Measurements from ENCODE around the gene LCK. TPM values are rescaled to one million over a fixed set of nuclear protein-coding genes. Genes with fewer than 3 reads are reported as not detected.

LCK gene
- total RNA-seq, 2 experiments from 2014 or later = 224 to 246 TPM

GRCh38 chr1:32331549-32331948 is 80.5 kb downstream of the LCK start:
- Mint-ChIP-seq H3K9me3 (no peaks in the 10 kb centered on the region), H3K4me3 (no peak overlapping the region), H3K27ac (peak overlapping the region; percentile 5), H3K36me3 (peaks cover 20% of the 10 kb centered on the region), H3K4me1 (ENCODE audit: low read depth) (peaks cover 22% of the 10 kb centered on the region), H3K27me3 (no peaks in the 10 kb centered on the region)
- ChIA-PET CTCF (interaction anchor here (1.4 kb wide), 1 partner anchor 380 kb away, joined by 3 read pairs; no protein-coding TSS in a partner anchor), POLR2A (interaction anchor here (0.6 kb wide), 1 partner anchor 315 kb away, joined by 3 read pairs; no protein-coding TSS in a partner anchor)
- no peak for DNase-seq
- intact Hi-C loops (cut with micrococcal nuclease) = no loop called here

- Mint-ChIP-seq H3K4me1 (ENCODE audit: low read depth) (peaks cover 31% of the 10 kb centered on the region), H3K4me3 (no peak overlapping the region), H3K27me3 (no peaks in the 10 kb centered on the region), H3K36me3 (peaks cover 20% of the 10 kb centered on the region), H3K9me3 (no peaks in the 10 kb centered on the region), H3K27ac (peak overlapping the region; percentile 31)
- no peak for DNase-seq
- intact Hi-C loops (cut with micrococcal nuclease) = no loop called here
- POLR2A ChIA-PET = interaction anchor here (0.6 kb wide), 1 partner anchor 314 kb away, joined by 3 read pairs; no protein-coding TSS in a partner anchor
- CTCF ChIA-PET = interaction anchor here (1.4 to 1.6 kb wide), 2 partner anchors 84 to 117 kb away, joined by 3 to 8 read pairs; no protein-coding TSS in a partner anchor
These were observed 81.4 kb downstream of the LCK start for GRCh38 chr1:32332290-32333079.

DNA sequence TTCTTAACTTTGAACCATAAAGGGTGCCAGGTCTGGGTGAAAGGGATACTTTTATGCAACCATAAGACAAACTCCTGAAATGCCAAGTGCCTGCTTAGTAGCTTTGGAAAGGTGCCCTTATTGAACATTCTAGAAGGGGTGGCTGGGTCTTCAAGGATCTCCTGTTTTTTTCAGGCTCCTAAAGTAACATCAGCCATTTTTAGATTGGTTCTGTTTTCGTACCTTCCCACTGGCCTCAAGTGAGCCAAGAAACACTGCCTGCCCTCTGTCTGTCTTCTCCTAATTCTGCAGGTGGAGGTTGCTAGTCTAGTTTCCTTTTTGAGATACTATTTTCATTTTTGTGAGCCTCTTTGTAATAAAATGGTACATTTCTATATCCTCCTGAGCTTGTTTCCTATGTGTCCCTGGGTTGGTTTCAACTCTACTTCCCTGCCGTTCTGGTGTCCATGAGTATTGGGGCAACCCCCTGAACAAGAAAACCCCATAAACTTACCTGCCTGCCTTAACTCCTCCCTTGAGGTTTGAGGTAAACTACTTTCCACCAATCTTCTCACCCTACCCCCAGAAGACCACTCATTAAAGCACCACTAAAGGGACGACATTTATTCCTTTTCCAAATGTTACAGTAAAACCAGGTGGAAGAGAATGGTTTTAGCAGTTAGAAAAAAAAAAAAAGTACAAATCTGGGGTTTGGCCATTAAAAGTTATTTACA is 82.3 kb downstream of the LCK start:
- H3K9me3 Mint-ChIP-seq = no peaks in the 10 kb centered on the region
- CTCF ChIA-PET = interaction anchor here (1.0 to 1.6 kb wide), 3 partner anchors 85 to 118 kb away, joined by 3 to 8 read pairs (median 4); no protein-coding TSS in a partner anchor
- no peak overlapping the region for H3K4me3 Mint-ChIP-seq
- no peaks in the 10 kb centered on the region for H3K27me3 Mint-ChIP-seq
- no peak overlapping the region for H3K27ac Mint-ChIP-seq
- intact Hi-C loops (cut with micrococcal nuclease) = no loop called here
- H3K4me1 Mint-ChIP-seq (ENCODE audit: low read depth) = peaks cover 37% of the 10 kb centered on the region
- no peak for DNase-seq
- POLR2A ChIA-PET = interaction anchor here (1.2 kb wide), 1 partner anchor 84 kb away, joined by 3 read pairs; no protein-coding TSS in a partner anchor
- H3K36me3 Mint-ChIP-seq = peaks cover 16% of the 10 kb centered on the region

DNA sequence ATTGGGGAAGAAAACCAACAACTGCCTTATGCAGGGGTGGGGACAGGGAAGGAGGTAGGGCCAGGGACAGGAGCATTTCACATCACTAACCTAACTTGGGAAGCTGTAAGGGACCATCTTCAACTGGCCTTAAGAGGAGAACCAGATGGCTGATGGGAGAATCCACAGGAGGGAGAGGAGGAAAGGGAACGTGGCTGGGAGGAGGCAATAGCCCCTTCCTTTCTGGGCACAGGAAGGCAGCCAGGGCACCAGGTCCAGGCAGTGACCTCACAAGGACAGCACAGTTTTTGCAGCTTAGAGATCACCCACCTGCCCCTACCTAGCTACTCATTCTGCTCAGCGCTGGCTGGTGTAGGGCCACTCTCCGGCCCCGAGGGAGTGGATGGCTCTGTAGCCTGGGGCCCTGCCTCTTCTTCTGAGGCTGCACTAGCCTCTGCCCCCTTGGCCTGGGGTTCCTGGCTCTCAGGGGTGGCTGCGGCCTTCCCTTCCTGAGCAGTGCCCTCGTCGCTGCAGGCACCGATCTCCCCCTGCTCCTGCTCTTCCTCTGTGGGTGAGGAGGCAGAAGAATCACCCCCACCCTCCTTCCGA is 83.3 kb downstream of the LCK start:
- intact Hi-C loops (cut with micrococcal nuclease) = loop anchor here (2.0 kb wide), 1 partner anchor 38 kb away; no protein-coding TSS in a partner anchor
- CTCF ChIA-PET = interaction anchor here (0.8 to 3.0 kb wide), 5 partner anchors 38 to 119 kb away, joined by 3 to 14 read pairs (median 4); no protein-coding TSS in a partner anchor
- no peak for DNase-seq
- H3K27ac Mint-ChIP-seq = peak overlapping the region; percentile 30
- POLR2A ChIA-PET = interaction anchor here (1.2 kb wide), 1 partner anchor 85 kb away, joined by 3 read pairs; no protein-coding TSS in a partner anchor
- H3K4me1 Mint-ChIP-seq (ENCODE audit: low read depth) = peaks cover 46% of the 10 kb centered on the region
- H3K9me3 Mint-ChIP-seq = no peaks in the 10 kb centered on the region
- no peaks in the 10 kb centered on the region for H3K27me3 Mint-ChIP-seq
- peaks cover 12% of the 10 kb centered on the region for H3K36me3 Mint-ChIP-seq
- peak overlapping the region; percentile 77 for H3K4me3 Mint-ChIP-seq

DNA sequence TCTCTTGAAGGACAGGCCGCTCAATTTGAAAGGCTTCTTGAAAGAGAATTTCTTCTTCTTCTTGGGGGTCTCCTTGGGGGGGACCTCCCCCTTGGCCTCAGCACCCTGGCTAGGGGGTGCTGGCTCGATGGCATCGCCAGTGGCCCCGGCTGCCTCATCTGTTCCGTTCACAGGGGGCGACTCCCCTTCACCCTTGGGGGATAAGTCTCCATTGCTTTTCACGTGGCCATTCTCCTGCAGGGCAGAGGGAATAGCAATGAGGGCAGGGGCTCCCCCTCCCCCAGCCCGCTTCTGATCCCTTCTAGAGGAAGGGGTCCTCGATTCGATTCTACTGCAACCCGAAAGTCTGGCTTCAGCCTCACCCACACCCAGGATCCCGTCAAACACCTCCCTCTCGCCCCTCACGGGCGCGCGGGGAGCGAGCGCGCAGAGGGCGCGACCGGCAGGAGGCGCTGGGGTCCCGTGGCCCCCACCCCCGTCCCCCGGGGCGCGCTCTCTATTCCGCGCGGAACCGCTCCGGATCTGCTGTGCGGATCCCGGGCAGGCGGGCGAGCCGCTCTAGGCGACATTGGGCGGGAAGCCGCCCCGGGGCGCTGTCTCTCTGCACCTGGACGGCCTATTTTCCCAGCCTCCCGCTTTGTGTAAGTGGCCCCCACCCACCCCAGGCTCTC is 83.9 kb downstream of the LCK start:
- CTCF ChIA-PET = interaction anchor here (0.8 to 3.0 kb wide), 9 partner anchors 11 to 120 kb away, joined by 3 to 14 read pairs (median 4); no protein-coding TSS in a partner anchor
- intact Hi-C loops (cut with micrococcal nuclease) = loop anchor here (2.0 to 5.0 kb wide), 5 partner anchors 38 to 398 kb away; partner anchors contain the start of genes HDAC1, PTP4A2, RBBP4 and ZBTB8OS
- peak overlapping the region; percentile 77 for H3K4me3 Mint-ChIP-seq
- H3K27ac Mint-ChIP-seq = peak overlapping the region; percentile 43
- peak; percentile 67 for DNase-seq
- POLR2A ChIA-PET = interaction anchor here (0.6 to 2.4 kb wide), 11 partner anchors 13 to 155 kb away, joined by 3 to 12 read pairs (median 5); partner anchors contain the start of genes CCDC28B, FAM229A, HDAC1 and TSSK3
- H3K9me3 Mint-ChIP-seq = no peaks in the 10 kb centered on the region
- H3K4me1 Mint-ChIP-seq (ENCODE audit: low read depth) = peaks cover 48% of the 10 kb centered on the region
- peaks cover 8% of the 10 kb centered on the region for H3K36me3 Mint-ChIP-seq
- H3K27me3 Mint-ChIP-seq = no peaks in the 10 kb centered on the region

- ChIA-PET CTCF (interaction anchor here (1.0 to 3.0 kb wide), 7 partner anchors 12 to 78 kb away, joined by 3 to 14 read pairs (median 6); partner anchors contain the start of gene BSDC1), POLR2A (interaction anchor here (0.6 to 2.4 kb wide), 19 partner anchors 12 to 155 kb away, joined by 3 to 12 read pairs (median 5); partner anchors contain the start of genes BSDC1, CCDC28B, FAM229A and HDAC1)
- Mint-ChIP-seq H3K4me1 (ENCODE audit: low read depth) (peaks cover 48% of the 10 kb centered on the region), H3K27me3 (no peaks in the 10 kb centered on the region), H3K9me3 (no peaks in the 10 kb centered on the region), H3K4me3 (peak overlapping the region; percentile 21), H3K27ac (no peak overlapping the region), H3K36me3 (peaks cover 8% of the 10 kb centered on the region)
- intact Hi-C loops (cut with micrococcal nuclease) = loop anchor here (2.0 to 5.0 kb wide), 5 partner anchors 37 to 398 kb away; partner anchors contain the start of genes HDAC1, PTP4A2, RBBP4 and ZBTB8OS
- no peak for DNase-seq
These were observed 84.4 kb downstream of the LCK start for GRCh38 chr1:32335535-32335789.

Other genes starting within 250 kb of the LCK start
- gene KHDRBS1, start 237.4 kb upstream of the LCK start, total RNA-seq = 100 to 1,000 TPM; 200 to 203 TPM
- 10 to 100 TPM; 18.9 to 19.7 TPM for gene TMEM39B, start 178.3 kb upstream of the LCK start, total RNA-seq
- gene KPNA6, start 143.2 kb upstream of the LCK start, total RNA-seq = 10 to 100 TPM; 69.8 to 77.6 TPM
- gene TXLNA, start 71.6 kb upstream of the LCK start, total RNA-seq = 10 to 100 TPM; 77.4 to 78.2 TPM
- gene CCDC28B, start 50.7 kb upstream of the LCK start, total RNA-seq = 10 to 100 TPM; 13.4 to 14.8 TPM
- 1 to 10 TPM; 4.5 to 5.2 TPM for gene IQCC, start 45.6 kb upstream of the LCK start, total RNA-seq
- not detected for gene DCDC2B, start 42.2 kb upstream of the LCK start, total RNA-seq
- 1 to 10 TPM; 7.8 to 9.9 TPM for gene TMEM234, start 28.9 kb upstream of the LCK start, total RNA-seq
- 100 to 1,000 TPM; 297 to 299 TPM for gene EIF3I, start 28.9 kb upstream of the LCK start, total RNA-seq
- gene FAM167B, start 4.0 kb upstream of the LCK start, total RNA-seq = under 1 TPM; 0.68 to 0.69 TPM
- 100 to 1,000 TPM; 136 to 139 TPM for gene HDAC1, start 40.8 kb downstream of the LCK start, total RNA-seq
- 10 to 100 TPM; 13.1 to 14.6 TPM for gene MARCKSL1, start 85.0 kb downstream of the LCK start, total RNA-seq
- 1 to 10 TPM; 3.6 to 4.2 TPM for gene FAM229A, start 111.2 kb downstream of the LCK start, total RNA-seq
- under 1 TPM; 0.69 to 0.90 TPM for gene TSSK3, start 111.3 kb downstream of the LCK start, total RNA-seq
- gene BSDC1, start 143.2 kb downstream of the LCK start, total RNA-seq = 10 to 100 TPM; 32.1 to 33.2 TPM
- not detected for gene ZBTB8B, start 213.8 kb downstream of the LCK start, total RNA-seq

Measured in activated CD4-positive, alpha-beta memory T cell treated with anti-CD3 and anti-CD28 coated beads for 36 hours (primary cell).